ENCODE results near the gene MYEOV.

Gene MYEOV

DNA sequence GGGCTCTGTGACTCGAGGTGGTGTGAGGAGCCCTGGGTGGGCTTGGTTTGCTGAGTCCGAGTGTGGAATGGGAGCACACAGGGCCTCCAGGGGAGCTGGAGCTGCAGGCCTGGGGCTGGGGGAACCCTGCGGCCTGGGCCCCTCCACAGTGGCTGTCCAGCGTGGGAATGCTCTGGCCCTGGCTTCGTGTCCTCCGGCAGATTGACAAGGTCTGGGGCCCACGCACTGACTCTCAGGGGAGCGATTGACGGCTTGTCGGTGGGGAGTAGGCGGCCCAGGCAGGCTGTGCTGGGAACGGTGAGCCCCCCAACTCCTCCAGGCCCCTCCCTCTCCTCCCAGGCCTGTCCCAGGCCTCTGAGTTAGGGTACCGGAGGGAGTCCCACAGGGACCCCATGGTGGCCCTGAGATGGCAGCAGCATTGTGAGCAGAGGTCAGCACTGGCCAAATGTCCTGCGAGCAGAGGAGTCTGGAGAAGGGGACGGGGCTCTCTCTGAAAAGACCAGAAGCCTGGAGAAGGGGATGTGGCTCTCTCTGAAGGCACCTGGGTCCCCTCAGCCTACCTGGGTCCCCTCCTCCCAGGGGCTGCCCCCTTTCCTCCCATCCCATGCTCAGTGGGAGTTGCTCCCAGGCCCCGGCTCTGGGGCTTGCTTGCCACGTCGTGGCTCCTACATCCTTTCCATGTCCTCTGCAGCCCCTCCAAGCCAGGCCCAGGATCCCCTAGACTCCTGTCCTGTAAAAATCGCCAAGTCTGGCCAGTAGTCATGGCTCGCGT is 23.8 kb upstream of the MYEOV start:
- no peak for DNase-seq (ENCODE audit: extremely low spot score)
- TF ChIP-seq, protein P1, sequence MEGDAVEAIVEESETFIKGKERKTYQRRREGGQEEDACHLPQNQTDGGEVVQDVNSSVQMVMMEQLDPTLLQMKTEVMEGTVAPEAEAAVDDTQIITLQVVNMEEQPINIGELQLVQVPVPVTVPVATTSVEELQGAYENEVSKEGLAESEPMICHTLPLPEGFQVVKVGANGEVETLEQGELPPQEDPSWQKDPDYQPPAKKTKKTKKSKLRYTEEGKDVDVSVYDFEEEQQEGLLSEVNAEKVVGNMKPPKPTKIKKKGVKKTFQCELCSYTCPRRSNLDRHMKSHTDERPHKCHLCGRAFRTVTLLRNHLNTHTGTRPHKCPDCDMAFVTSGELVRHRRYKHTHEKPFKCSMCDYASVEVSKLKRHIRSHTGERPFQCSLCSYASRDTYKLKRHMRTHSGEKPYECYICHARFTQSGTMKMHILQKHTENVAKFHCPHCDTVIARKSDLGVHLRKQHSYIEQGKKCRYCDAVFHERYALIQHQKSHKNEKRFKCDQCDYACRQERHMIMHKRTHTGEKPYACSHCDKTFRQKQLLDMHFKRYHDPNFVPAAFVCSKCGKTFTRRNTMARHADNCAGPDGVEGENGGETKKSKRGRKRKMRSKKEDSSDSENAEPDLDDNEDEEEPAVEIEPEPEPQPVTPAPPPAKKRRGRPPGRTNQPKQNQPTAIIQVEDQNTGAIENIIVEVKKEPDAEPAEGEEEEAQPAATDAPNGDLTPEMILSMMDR (IDR thresholded peaks at IDR 0.05; ENCODE audit: control extremely low read depth, extremely low read depth, low read depth, missing control alignments): no peak
- POLR2A ChIA-PET: no interaction called here
- CTCF ChIA-PET: interaction anchor here (1.0 kb wide), 1 partner anchor 139 kb away, joined by 3 read pairs; no protein-coding TSS in a partner anchor

DNA sequence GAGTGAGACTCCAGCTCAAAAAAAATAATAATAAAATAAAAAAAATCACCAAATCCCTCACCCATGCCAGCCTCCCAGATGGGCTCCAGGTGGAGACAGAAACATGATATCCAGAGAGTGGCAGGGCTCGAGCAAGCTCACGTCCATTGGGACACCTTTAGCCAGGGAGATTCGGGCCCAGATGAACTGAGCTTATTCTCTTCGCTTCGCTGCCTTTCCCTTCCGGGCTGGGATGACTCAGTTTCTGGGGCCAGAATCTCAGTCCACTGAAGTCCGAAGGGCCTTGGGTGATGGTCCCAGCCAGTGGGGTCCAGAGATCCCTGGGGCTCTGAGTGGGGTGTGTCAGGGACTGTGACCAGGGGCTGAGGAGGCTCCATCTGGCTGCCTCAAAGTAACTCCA is 23.0 kb upstream of the MYEOV start:
- CTCF ChIA-PET: interaction anchor here (1.0 kb wide), 1 partner anchor 139 kb away, joined by 3 read pairs; no protein-coding TSS in a partner anchor
- no peak for DNase-seq (ENCODE audit: extremely low spot score)
- TF ChIP-seq, protein P1 (IDR thresholded peaks at IDR 0.05; ENCODE audit: control extremely low read depth, extremely low read depth, low read depth, missing control alignments): no peak

DNA sequence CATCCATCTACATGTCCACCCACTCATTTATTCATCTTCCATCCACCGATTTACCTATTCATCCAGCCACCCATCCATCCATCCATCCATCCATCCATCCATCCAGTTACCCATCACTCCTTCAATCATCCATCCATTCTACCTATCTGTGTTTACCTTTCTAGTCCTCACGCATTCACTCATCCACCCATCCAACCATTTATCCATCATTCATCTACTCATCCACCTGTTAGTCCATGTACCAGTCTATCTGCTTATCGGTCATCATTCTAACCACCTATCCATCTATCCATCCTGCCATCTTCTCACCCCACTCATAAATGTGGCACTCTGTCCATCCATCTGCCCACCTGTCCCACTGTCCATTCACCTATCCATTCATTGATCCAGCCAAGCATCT is 21.9 kb upstream of the MYEOV start:
- no peak for DNase-seq (ENCODE audit: extremely low spot score)
- ChIA-PET CTCF (interaction anchor here (1.4 kb wide), 1 partner anchor 10 kb away, joined by 6 read pairs; no protein-coding TSS in a partner anchor), POLR2A (no interaction called here)
- TF ChIP-seq, protein P1 (IDR thresholded peaks at IDR 0.05; ENCODE audit: control extremely low read depth, extremely low read depth, low read depth, missing control alignments): no peak

More for the DNA sequence above, 23.0 kb upstream of the MYEOV start:
- POLR2A ChIA-PET: no interaction called here

DNA sequence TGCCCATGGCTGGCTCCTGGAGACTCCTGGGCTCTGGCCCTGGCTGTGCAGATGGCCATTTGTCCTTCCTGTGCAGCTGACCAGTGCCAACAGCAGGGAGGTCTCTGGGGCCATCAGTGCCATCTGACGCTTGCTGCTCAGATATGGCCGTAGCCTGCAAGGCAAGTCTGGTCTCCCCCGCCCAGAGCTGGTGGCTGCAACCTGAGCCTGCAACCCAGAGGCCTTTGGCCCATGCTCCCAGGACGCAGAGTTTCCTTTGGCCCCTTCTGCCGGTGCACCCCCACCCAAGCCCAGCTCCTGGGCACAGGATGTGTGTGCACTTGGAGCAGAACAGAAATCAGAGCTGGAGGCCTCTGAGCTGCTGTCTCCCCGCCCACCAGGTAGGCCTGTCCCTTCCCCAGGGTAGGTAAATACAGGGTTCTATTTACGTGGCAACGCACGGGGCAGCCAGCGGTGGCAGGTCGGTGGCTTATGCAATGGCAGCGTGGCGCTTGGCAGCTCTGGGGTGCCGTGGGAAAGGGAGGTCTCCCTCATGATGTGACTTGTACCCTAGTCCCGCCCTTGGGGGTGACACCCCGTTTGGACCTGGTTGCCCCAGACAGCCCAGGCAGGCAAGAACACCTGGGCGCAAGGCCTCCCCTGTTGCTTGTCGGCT is 21.0 kb upstream of the MYEOV start:
- CTCF ChIA-PET: interaction anchor here (1.0 to 1.4 kb wide), 2 partner anchors 9 to 242 kb away, joined by 3 to 6 read pairs; no protein-coding TSS in a partner anchor
- POLR2A ChIA-PET: no interaction called here
- DNase-seq (ENCODE audit: extremely low spot score): no peak
- TF ChIP-seq, protein P1 (IDR thresholded peaks at IDR 0.05; ENCODE audit: control extremely low read depth, extremely low read depth, low read depth, missing control alignments): no peak

DNA sequence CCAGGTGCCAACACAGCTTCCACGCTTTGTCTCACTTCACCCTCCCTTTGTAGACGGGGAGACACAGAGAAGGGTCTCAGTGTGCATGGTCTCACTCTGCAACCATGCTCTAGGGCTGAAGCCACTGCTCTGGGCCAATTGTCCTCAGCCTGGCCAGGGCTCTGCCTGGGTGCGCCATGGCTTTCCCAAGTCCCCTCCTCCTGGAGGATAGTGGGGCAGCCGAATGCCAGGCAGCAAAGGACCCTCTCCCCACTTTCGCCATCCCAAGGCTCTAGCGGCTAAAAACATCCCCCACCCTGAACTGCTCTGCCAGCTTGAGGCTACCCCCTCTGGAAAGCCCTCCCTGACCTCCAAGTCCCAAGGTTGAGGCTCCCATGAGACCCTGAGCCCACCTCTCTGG is 20.4 kb upstream of the MYEOV start:
- CTCF ChIA-PET: no interaction called here
- POLR2A ChIA-PET: no interaction called here
- TF ChIP-seq, protein P1 (IDR thresholded peaks at IDR 0.05; ENCODE audit: control extremely low read depth, extremely low read depth, low read depth, missing control alignments): no peak
- no peak for DNase-seq (ENCODE audit: extremely low spot score)

DNA sequence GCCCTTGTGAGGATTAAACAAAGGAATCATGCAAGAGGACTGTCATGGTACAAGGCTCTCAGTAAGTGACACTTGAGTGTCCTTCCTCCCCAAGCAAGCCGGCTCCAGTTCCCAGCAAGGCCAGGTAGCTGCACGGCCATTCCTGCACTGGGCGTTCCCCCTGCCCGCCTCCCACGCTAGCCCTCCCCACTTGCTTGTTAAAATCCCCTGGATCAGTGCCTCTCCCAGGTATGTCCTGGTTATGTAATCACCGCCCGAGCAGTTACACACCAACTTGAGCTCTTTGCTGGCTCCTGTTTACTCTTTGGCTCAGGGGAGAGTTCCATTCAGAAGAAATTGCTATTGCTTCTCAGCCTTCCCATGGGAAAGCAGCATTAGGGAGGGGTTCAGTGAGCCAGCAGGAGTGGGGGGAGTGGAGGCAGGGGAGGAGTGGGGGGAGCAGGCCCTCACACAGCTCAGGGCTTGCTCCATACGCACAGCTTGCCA is 19.4 kb upstream of the MYEOV start:
- ChIA-PET CTCF (interaction anchor here (0.8 to 1.1 kb wide), 3 partner anchors 18 to 34 kb away, joined by 3 read pairs; partner anchors contain the start of gene MYEOV), POLR2A (no interaction called here)
- DNase-seq (ENCODE audit: extremely low spot score): no peak
- TF ChIP-seq, protein P1 (IDR thresholded peaks at IDR 0.05; ENCODE audit: control extremely low read depth, extremely low read depth, low read depth, missing control alignments): no peak

Data from GM10248 (cell line).